ENCODE results near the gene TMEM87B.
"Not testable (repeated sequence)": the region's sequence is repeated elsewhere in the genome, so short reads cannot be mapped to it uniquely, and the experiment has no call there.

Gene TMEM87B

DNA sequence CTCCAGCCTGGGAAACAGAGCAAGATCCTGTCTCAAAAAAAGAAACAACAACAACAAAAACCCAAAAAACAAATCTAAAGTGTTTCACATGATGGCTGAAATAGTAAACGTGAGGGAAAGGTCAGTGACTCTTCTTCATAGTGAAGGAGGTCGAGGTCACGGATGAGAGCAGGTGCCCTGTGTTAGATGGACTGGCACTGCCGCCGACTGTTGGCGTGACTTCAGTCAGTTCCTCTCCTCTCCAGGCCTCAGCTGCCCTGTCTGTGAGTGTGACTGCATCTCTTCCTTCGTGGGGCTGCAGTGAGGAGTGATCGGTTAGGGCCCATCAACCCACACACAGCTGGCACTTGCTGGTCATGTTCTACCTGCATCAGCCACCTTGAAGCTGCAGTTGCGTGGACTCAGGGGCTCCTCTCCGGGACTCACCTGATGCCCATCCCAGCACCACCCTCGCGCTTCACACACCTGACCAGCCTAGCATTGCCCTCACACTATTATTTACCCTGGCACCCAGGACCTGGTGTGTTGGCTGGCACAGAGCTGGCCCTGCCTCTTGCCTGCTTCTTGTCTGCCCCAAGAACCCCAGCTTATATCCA is 30.1 kb upstream of the TMEM87B start:
- no peaks in the 10 kb centered on the region for H3K36me3 ChIP-seq (ENCODE audit: insufficient read depth, low read length)
- H3K9ac ChIP-seq (ENCODE audit: low read depth, low read length), result no peak overlapping the region
- peaks cover under 1% of the 10 kb centered on the region; the same call in 1 of the 2 replicates for H3K4me1 ChIP-seq (ENCODE audit: insufficient read depth, low read length)
- no peaks in the 10 kb centered on the region for H3K9me3 ChIP-seq (ENCODE audit: control insufficient read depth, insufficient read depth, low read length)

- Histone ChIP-seq H3K9me3 (ENCODE audit: control insufficient read depth, insufficient read depth, low read length) (no peaks in the 10 kb centered on the region), H3K9ac (ENCODE audit: low read depth, low read length) (no peak overlapping the region), H3K36me3 (ENCODE audit: insufficient read depth, low read length) (no peaks in the 10 kb centered on the region), H3K4me1 (ENCODE audit: insufficient read depth, low read length) (peaks cover 4% of the 10 kb centered on the region; the same call in 1 of the 2 replicates)
Observed at GRCh38 chr2:112026509-112026908, 28.6 kb upstream of the TMEM87B start.

GRCh38 chr2:112027767-112028166 is 27.3 kb upstream of the TMEM87B start:
- Histone ChIP-seq H3K4me1 (ENCODE audit: insufficient read depth, low read length) (peaks cover 14% of the 10 kb centered on the region), H3K36me3 (ENCODE audit: insufficient read depth, low read length) (no peaks in the 10 kb centered on the region), H3K9ac (ENCODE audit: low read depth, low read length) (no peak overlapping the region), H3K9me3 (ENCODE audit: control insufficient read depth, insufficient read depth, low read length) (no peaks in the 10 kb centered on the region)

DNA sequence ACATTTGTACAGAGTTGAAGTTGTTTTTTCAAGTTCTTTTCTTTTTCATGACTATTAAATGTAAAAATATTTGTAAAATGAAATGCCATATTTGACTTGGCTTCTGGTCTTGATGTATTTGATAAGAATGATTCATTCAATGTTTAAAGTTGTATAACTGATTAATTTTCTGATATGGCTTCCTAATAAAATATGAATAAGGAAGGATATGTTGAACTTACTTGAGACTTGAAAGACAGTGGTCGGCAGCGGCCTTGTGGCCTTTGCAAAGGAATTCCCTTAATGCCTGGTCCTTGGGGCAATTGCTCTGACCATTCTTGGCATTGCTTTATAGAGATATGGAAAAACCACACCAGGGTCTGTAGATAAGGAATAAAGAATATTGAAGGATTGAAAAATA is 25.9 kb upstream of the TMEM87B start:
- Histone ChIP-seq H3K9ac (ENCODE audit: low read depth, low read length) (no peak overlapping the region), H3K36me3 (ENCODE audit: insufficient read depth, low read length) (no peaks in the 10 kb centered on the region), H3K9me3 (ENCODE audit: control insufficient read depth, insufficient read depth, low read length) (no peaks in the 10 kb centered on the region), H3K4me1 (ENCODE audit: insufficient read depth, low read length) (peaks cover 14% of the 10 kb centered on the region)

DNA sequence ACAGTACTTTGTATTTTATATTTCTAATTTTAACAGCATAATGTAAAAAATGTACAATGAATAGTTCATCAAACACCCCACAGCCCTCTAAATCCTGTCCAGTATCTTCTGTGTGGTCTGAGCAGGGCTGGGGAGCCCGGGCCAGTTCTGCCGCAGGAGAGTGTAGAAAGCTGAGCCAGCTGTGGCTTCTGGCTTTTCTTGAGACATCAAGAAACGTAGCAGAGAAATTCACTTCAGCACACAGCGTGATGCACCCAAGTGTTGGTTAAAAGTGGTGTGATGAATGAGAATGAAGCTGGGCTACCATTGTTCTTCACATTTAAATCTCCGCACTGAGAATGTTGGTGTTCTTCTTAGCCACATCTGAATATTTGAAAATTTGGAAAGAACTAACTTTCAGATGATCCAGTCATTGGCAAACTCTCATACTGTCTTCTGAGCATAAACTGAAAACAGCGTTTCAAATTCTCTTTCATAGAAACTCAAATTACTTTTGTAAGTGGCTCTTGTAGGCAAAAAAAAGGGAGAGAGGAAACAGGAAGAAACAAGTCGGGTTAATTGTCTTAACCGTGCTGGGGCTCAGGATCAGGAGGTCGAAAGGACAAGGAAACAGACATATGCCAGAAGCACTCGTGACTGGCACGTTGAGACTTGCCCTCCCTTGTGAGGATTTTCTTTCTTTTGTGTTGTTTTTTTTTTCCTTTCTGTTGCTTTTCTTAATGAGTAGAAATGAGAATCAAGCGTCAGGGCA is 23.4 kb upstream of the TMEM87B start:
- Histone ChIP-seq H3K36me3 (ENCODE audit: insufficient read depth, low read length) (no peaks in the 10 kb centered on the region), H3K4me1 (ENCODE audit: insufficient read depth, low read length) (peaks cover 14% of the 10 kb centered on the region), H3K9me3 (ENCODE audit: control insufficient read depth, insufficient read depth, low read length) (no peaks in the 10 kb centered on the region), H3K9ac (ENCODE audit: low read depth, low read length) (peak overlapping the region; percentile 5; the same call in 1 of the 2 replicates)

DNA sequence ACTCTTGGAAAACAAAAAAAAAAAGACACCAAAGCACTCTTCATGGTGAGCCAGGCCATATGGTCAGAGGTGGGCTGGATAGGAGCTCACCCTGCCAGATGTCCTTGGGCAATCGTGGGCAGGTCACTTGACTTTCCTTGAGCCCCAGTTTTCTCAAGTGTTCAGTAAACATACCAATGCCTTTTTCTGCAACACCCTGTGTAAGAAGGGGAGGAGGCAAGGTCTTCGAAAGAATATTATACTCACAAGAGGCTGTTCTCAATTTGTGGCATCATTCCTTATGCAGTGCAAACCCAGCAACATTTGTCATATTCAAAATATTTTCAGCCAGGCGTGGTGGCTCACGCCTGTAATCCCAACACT is 22.9 kb upstream of the TMEM87B start:
- Histone ChIP-seq H3K9me3 (ENCODE audit: control insufficient read depth, insufficient read depth, low read length) (peaks cover 2% of the 10 kb centered on the region; the same call in 1 of the 2 replicates), H3K9ac (ENCODE audit: low read depth, low read length) (no peak overlapping the region), H3K4me1 (ENCODE audit: insufficient read depth, low read length) (peaks cover 14% of the 10 kb centered on the region), H3K36me3 (ENCODE audit: insufficient read depth, low read length) (no peaks in the 10 kb centered on the region)

- Histone ChIP-seq H3K9ac (ENCODE audit: low read depth, low read length) (no peak overlapping the region), H3K9me3 (ENCODE audit: control insufficient read depth, insufficient read depth, low read length) (peaks cover 3% of the 10 kb centered on the region; the same call in 1 of the 2 replicates), H3K4me1 (ENCODE audit: insufficient read depth, low read length) (peaks cover 14% of the 10 kb centered on the region), H3K36me3 (ENCODE audit: insufficient read depth, low read length) (no peaks in the 10 kb centered on the region)
Observed at GRCh38 chr2:112032689-112033465, 22.2 kb upstream of the TMEM87B start.

DNA sequence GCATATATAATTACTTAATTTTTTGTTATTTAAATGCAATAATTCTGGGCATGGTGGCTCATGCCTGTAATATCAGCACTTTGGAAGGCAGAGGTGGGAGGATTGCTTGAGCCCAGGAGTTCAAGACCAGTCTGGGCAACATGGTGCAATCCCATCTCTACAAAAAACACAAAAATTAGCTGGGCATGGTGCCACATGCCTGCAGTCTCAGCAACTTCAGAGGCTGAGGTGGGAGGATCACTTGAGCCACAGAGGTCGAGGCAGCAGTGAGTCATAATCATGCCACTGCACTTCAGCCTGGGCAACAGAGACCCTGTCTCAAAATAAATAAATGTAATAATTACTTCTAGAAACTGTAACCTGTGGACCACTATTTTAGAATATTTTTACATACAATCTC is 21.5 kb upstream of the TMEM87B start:
- Histone ChIP-seq H3K9me3 (ENCODE audit: control insufficient read depth, insufficient read depth, low read length) (peaks cover 3% of the 10 kb centered on the region; the same call in 1 of the 2 replicates), H3K9ac (ENCODE audit: low read depth, low read length) (no peak overlapping the region), H3K4me1 (ENCODE audit: insufficient read depth, low read length) (peaks cover 14% of the 10 kb centered on the region), H3K36me3 (ENCODE audit: insufficient read depth, low read length) (no peaks in the 10 kb centered on the region)

- no peaks in the 10 kb centered on the region for H3K36me3 ChIP-seq (ENCODE audit: insufficient read depth, low read length)
- H3K9ac ChIP-seq (ENCODE audit: low read depth, low read length), result no peak overlapping the region
- H3K4me1 ChIP-seq (ENCODE audit: insufficient read depth, low read length), result peaks cover 14% of the 10 kb centered on the region
- H3K9me3 ChIP-seq (ENCODE audit: control insufficient read depth, insufficient read depth, low read length), result peaks cover 3% of the 10 kb centered on the region; the same call in 1 of the 2 replicates
Observed at GRCh38 chr2:112034924-112035323, 20.1 kb upstream of the TMEM87B start.

GRCh38 chr2:112035786-112036185 is 19.3 kb upstream of the TMEM87B start:
- Histone ChIP-seq H3K9ac (ENCODE audit: low read depth, low read length) (no peak overlapping the region), H3K4me1 (ENCODE audit: insufficient read depth, low read length) (peaks cover 14% of the 10 kb centered on the region), H3K9me3 (ENCODE audit: control insufficient read depth, insufficient read depth, low read length) (peaks cover 3% of the 10 kb centered on the region; the same call in 1 of the 2 replicates), H3K36me3 (ENCODE audit: insufficient read depth, low read length) (no peaks in the 10 kb centered on the region)

GRCh38 chr2:112039556-112039955 is 15.5 kb upstream of the TMEM87B start:
- H3K36me3 ChIP-seq (ENCODE audit: insufficient read depth, low read length); H3K4me1 ChIP-seq (ENCODE audit: insufficient read depth, low read length); H3K9me3 ChIP-seq (ENCODE audit: control insufficient read depth, insufficient read depth, low read length); H3K9ac ChIP-seq (ENCODE audit: low read depth, low read length): not testable (repeated sequence)

- not testable (repeated sequence) for H3K36me3 ChIP-seq (ENCODE audit: insufficient read depth, low read length); H3K4me1 ChIP-seq (ENCODE audit: insufficient read depth, low read length); H3K9ac ChIP-seq (ENCODE audit: low read depth, low read length); H3K9me3 ChIP-seq (ENCODE audit: control insufficient read depth, insufficient read depth, low read length)
Observed at GRCh38 chr2:112040066-112040465, 15.0 kb upstream of the TMEM87B start.

GRCh38 chr2:112041460-112041859 is 13.6 kb upstream of the TMEM87B start:
- not testable (repeated sequence) for H3K9me3 ChIP-seq (ENCODE audit: control insufficient read depth, insufficient read depth, low read length); H3K4me1 ChIP-seq (ENCODE audit: insufficient read depth, low read length); H3K9ac ChIP-seq (ENCODE audit: low read depth, low read length); H3K36me3 ChIP-seq (ENCODE audit: insufficient read depth, low read length)

DNA sequence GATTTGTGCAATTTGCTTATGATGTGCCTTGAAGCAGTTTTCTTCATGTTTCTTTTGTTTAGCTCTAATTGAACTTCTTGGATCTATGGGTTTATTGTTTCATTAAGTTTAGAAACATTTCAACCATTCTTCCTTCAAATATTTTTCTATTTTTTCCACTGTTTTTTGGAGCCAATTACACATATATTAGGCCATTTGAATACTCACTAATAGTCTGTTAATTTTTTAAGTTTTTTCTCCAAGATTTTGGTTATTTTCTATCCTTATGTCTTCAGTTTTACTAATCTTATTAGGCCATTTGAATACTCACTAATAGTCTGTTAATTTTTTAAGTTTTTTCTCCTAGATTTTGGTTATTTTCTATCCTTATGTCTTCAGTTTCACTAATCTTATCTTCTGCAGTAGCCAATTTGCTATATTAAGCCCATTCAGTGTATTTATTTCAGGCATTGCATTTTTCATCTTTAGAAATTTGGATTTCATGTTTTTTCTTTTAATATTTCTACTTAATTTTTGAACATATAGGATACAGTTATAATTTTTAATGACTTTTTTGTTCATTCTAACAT is 9.5 kb upstream of the TMEM87B start:
- no peak overlapping the region for H3K9ac ChIP-seq (ENCODE audit: low read depth, low read length)
- H3K9me3 ChIP-seq (ENCODE audit: control insufficient read depth, insufficient read depth, low read length), result no peaks in the 10 kb centered on the region
- peaks cover 13% of the 10 kb centered on the region for H3K4me1 ChIP-seq (ENCODE audit: insufficient read depth, low read length)
- H3K36me3 ChIP-seq (ENCODE audit: insufficient read depth, low read length), result no peaks in the 10 kb centered on the region

Measured in ES-I3 (cell line).